ENCODE data around the gene POLR3E.

GRCh38 chr16:22336581-22336980, 39.4 kb downstream of the POLR3E start:
- TF ChIP-seq TCF4 (CRISPR knock-in tag; IDR thresholded peaks at IDR 0.05; ENCODE audit: borderline replicate concordance) (no peak), PATZ1 (CRISPR knock-in tag; IDR thresholded peaks at IDR 0.05; ENCODE audit: borderline replicate concordance) (no peak), RARB (CRISPR knock-in tag; IDR thresholded peaks at IDR 0.05) (no peak)
- TF ChIP-seq, protein P1, sequence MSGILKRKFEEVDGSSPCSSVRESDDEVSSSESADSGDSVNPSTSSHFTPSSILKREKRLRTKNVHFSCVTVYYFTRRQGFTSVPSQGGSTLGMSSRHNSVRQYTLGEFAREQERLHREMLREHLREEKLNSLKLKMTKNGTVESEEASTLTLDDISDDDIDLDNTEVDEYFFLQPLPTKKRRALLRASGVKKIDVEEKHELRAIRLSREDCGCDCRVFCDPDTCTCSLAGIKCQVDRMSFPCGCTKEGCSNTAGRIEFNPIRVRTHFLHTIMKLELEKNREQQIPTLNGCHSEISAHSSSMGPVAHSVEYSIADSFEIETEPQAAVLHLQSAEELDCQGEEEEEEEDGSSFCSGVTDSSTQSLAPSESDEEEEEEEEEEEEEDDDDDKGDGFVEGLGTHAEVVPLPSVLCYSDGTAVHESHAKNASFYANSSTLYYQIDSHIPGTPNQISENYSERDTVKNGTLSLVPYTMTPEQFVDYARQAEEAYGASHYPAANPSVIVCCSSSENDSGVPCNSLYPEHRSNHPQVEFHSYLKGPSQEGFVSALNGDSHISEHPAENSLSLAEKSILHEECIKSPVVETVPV (CRISPR knock-in tag; IDR thresholded peaks at IDR 0.05) = no peak
